Activated naive CD4-positive, alpha-beta T cell treated with anti-CD3 and anti-CD28 coated beads for 36 hours (primary cell): Measurements from ENCODE around the gene ABCD1. TPM values are rescaled to one million over a fixed set of nuclear protein-coding genes. Genes with fewer than 3 reads are reported as not detected.
A peak's percentile ranks its signal among the peaks of the same experiment; 100 is the strongest.
"Not testable (repeated sequence)": the region's sequence is repeated elsewhere in the genome, so short reads cannot be mapped to it uniquely, and the experiment has no call there.

Source experiments
- CTCF ChIA-PET: fragments of 350-600 bp; sonication (Branson Sonifier 250); formaldehyde crosslinking; loops from one replicate; lab custom pipeline; 2021; ENCODE audit warnings: antibody characterized with exemption; lab: Charles Lee
- DNase-seq: peaks from one replicate; pipeline ENCODE4 v3.0.0-alpha.2; 2020
- H3K27ac Mint-ChIP-seq: one replicate; pipeline ENCODE4 v1.8.0; 2021; ENCODE audit warnings: mild to moderate bottlenecking, mixed read lengths
- H3K27me3 Mint-ChIP-seq: one replicate; pipeline ENCODE4 v1.8.0; 2021; ENCODE audit warnings: low read depth, mixed read lengths
- H3K36me3 Mint-ChIP-seq: one replicate; pipeline ENCODE4 v1.8.0; 2021; ENCODE audit warnings: low read depth, mixed read lengths
- H3K4me1 Mint-ChIP-seq: one replicate; pipeline ENCODE4 v1.8.0; 2021; ENCODE audit warnings: low read depth, mixed read lengths
- H3K4me3 Mint-ChIP-seq: one replicate; pipeline ENCODE4 v1.8.0; 2021; ENCODE audit warnings: mild to moderate bottlenecking, moderate library complexity, mixed read lengths
- H3K9me3 Mint-ChIP-seq: one replicate; pipeline ENCODE4 v1.8.0; 2021; ENCODE audit warnings: mixed read lengths
- intact Hi-C: fragments of 100-400 bp; cut with micrococcal nuclease; formaldehyde crosslinking; loops from one replicate; pipeline ENCODE4 v1.15.1; 2023
- total RNA-seq, 2 experiments: library from RNA; stranded (reverse); gene quantifications; one replicate each; pipeline ENCODE4 v1.2.3, GENCODE V29; 2021

Gene ABCD1
- 1 to 10 TPM; 2.5 to 3.4 TPM for total RNA-seq

DNA sequence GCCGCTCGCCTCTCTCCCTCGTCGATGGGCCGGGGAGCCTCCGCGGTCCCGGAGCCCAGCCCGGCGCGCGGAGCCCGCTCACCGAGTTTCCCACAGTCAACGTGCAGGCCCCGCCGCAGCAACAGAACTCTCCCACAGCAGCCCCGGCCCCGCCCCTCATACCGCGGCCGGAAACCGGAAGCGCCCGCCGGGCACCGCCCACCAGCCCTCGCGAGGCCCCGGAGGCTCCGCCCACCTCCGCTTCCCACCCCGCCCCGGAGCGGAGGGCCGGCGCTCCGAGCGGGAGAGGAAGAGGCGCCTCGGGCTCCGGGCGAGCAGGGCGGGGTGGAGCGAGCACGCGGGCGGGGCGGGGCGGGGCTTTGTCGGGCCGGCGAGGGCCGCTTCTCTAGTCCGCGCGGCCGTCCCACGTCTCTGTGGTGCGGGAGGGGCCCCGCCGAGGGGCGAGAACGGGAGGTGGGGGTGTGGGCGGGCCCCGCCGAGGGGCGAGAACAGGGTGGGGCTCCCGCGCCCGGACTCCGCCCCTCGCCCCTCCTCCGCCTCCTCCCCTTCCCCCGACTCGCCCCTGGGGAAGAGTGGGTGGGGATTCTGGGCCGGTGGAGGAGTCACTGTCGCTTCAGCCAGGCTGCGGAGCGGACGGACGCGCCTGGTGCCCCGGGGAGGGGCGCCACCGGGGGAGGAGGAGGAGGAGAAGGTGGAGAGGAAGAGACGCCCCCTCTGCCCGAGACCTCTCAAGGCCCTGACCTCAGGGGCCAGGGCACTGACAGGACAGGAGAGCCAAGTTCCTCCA, at the start of gene ABCD1, which contains the start of gene BCAP31:
TSS of gene ABCD1 (plus strand) at position 605 of the 787 bp plus-strand sequence. CDS start 411 bp downstream, outside the sequence.
TSS of gene BCAP31 (minus strand) at position 136 of the 787 bp plus-strand sequence. CDS start 1,143 bp downstream, outside the sequence.
- intact Hi-C loops = loop anchor here (1.0 to 5.0 kb wide), 6 partner anchors 14 to 373 kb away; partner anchors contain the start of genes CCNQ, HCFC1, IDH3G and MECP2
- Mint-ChIP-seq H3K4me3 (peak within 1 kb of the TSS; percentile 85), H3K4me1 (peaks cover 25% of the 10 kb centered on the region), H3K9me3 (no peaks in the 10 kb centered on the region), H3K27ac (peak within 1 kb of the TSS; percentile 81), H3K27me3 (no peaks in the 10 kb centered on the region), H3K36me3 (peaks cover 7% of the 10 kb centered on the region)
- CTCF ChIA-PET = no interaction called here
- peak; percentile 88 for DNase-seq

DNA sequence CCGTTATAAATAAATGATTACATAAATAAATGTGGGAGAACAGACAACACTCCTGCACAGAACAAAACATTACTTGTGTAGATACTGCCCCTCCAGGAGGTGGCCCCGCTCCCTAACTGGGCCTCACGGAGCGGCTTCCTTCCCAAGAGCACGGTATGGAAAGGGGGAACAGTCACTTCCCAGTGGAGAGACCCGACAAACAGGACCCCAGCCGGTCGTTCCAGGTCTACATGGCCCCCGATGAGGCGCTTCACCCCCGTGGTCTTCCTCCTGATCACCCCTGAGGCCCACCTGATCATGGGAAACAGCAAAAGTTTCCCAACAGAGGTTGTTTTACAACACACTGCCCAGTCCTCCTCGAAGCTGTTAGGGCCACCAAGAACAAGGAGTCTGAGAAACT, 43.5 kb upstream of the ABCD1 start:
- H3K36me3 Mint-ChIP-seq = no peaks in the 10 kb centered on the region
- no peaks in the 10 kb centered on the region for H3K4me1 Mint-ChIP-seq
- CTCF ChIA-PET = no interaction called here

DNA sequence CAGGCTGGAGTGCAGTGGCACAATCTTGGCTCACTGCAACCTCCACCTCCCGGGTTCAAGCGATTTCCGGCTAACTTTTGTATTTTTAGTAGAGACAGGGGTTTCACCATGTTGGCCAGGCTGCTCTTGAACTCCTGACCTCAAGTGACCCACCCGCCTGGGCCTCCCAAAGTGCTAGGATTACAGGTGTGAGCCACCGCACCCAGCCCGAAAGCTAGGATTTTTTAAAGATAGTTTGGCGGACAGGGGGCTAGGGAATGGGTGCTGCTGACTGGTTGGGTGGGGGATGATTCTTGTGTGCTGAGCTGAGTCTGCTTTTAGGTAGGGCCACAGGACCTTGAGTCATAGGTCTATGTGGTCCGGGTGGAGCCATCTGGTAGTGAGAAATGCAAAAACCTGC, 41.2 kb upstream of the ABCD1 start:
- CTCF ChIA-PET = interaction anchor here (0.7 to 2.5 kb wide), 2 partner anchors 16 to 741 kb away, joined by 3 to 6 read pairs; no protein-coding TSS in a partner anchor
- H3K9me3 Mint-ChIP-seq, intact Hi-C loops, H3K27ac Mint-ChIP-seq, H3K36me3 Mint-ChIP-seq, H3K27me3 Mint-ChIP-seq, H3K4me3 Mint-ChIP-seq, H3K4me1 Mint-ChIP-seq, DNase-seq: not testable (repeated sequence)

More for the DNA sequence above, 43.5 kb upstream of the ABCD1 start:
- no peaks in the 10 kb centered on the region for H3K9me3 Mint-ChIP-seq
- no peak overlapping the region for H3K27ac Mint-ChIP-seq
- no peak for DNase-seq
- intact Hi-C loops = no loop called here
- no peak overlapping the region for H3K4me3 Mint-ChIP-seq
- no peaks in the 10 kb centered on the region for H3K27me3 Mint-ChIP-seq

DNA sequence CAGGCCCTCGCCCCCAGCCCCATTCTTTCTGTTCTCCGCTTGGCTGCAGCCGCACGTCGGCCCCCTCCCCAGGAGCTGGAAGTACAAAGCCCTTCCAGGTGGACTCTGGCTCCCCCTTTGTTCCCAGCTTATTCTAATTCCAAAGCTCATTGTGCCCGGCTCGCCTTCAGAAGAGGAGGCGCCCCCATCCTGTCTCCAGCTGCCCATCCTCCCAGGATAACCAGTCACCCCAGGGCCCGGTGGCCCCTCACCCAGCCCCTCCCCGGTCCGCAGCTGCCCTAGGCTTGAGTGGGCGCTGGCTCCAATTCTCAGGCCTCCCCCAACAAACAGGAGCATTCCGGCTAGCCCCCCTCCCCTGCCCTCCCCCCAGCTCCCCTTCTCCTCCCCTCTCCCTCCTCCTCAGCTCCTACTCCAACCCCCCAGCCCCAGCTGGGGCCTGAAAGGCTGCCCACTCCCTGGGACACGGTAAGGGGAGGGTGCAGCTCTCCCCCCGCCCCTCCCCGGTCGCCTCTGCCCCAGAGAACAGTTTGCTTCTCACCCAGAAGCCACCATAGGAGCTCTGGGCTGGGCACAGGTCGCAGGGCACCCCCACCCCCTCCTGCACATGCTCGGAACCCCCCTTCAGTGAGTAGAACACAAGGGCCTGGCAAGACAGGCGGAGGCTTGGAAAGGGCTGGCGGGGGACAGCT, 40.0 kb upstream of the ABCD1 start:
- CTCF ChIA-PET = interaction anchor here (1.1 to 2.5 kb wide), 2 partner anchors 17 to 23 kb away, joined by 3 to 6 read pairs; no protein-coding TSS in a partner anchor
- H3K4me3 Mint-ChIP-seq = no peak overlapping the region
- H3K4me1 Mint-ChIP-seq = no peaks in the 10 kb centered on the region
- intact Hi-C loops = no loop called here
- no peak overlapping the region for H3K27ac Mint-ChIP-seq
- H3K9me3 Mint-ChIP-seq = no peaks in the 10 kb centered on the region
- no peaks in the 10 kb centered on the region for H3K36me3 Mint-ChIP-seq
- no peak for DNase-seq
- peaks cover 2% of the 10 kb centered on the region for H3K27me3 Mint-ChIP-seq

DNA sequence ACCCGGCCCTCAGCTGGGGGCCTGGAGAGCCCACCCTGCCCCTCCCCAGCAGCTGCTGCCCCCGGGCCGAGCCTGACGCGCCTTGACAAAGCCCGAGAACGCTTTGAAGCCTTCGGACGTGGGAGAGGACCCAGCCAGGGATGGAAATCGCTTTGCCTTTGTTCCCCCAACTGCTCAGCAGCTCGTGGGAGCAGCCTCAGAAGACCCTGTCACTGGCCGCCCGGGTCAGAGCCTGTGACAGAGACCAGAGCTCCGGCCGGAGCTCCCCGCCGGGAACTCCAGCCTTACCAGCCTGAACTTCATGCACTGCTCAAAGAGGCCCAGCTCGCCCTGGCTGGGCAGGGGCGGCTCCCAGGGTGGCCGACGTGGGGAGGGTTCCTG, 39.5 kb upstream of the ABCD1 start:
- H3K27me3 Mint-ChIP-seq = peaks cover 2% of the 10 kb centered on the region
- H3K4me1 Mint-ChIP-seq = no peaks in the 10 kb centered on the region
- no peaks in the 10 kb centered on the region for H3K36me3 Mint-ChIP-seq
- intact Hi-C loops = no loop called here
- H3K9me3 Mint-ChIP-seq = no peaks in the 10 kb centered on the region
- H3K4me3 Mint-ChIP-seq = no peak overlapping the region
- no peak overlapping the region for H3K27ac Mint-ChIP-seq
- no peak for DNase-seq
- CTCF ChIA-PET = interaction anchor here (1.1 to 2.5 kb wide), 2 partner anchors 17 to 23 kb away, joined by 3 to 6 read pairs; no protein-coding TSS in a partner anchor

DNA sequence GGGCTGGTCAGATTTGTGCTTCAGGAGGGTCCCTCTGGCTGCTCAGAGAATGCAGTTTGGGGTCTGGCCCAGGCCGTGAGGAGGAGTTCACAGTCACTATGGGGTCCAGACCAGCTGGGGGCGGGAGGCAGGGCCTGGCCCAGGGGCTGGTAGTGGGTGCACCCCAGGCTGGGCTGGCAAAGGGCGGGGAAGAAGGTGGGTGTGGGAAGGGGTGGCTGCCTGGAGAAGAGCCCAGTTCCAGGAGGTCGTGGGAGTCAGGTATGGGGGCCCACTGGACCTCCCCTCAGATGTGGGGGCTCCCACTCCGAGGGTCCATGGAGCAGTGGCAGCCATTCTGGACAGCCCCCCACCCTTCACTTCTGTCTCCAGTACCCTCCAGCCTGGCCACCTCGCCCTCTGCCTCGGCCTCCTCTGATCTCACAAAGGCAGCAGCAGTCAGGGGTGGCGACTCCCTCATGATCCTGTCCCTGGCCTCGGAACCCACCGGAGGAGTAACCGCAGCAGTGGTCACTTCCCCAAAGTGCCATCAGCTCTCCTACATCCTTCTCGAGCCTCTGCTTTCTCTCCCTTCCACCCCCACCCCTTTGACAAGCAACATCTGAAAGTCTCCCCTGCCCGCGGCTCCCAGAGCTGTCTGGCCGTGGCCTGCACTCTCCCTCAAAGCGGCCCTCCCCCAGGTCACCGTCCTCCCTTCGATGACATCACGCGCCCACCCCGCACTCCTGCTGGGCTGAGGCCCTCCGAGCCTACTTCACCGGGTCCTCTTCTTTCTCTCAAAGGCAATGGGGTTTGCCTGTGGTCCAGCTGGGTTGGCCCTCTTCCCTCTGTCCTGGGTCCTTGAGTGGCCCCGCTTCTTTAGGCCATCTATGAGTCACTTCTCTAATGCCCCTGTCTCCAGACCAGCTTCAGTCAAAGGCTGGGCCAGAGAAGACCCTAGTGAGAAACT, 38.6 kb upstream of the ABCD1 start:
- no peaks in the 10 kb centered on the region for H3K36me3 Mint-ChIP-seq
- no peaks in the 10 kb centered on the region for H3K9me3 Mint-ChIP-seq
- DNase-seq = no peak
- intact Hi-C loops = loop anchor here (2.0 kb wide), 1 partner anchor 69 kb away; no protein-coding TSS in a partner anchor
- H3K27ac Mint-ChIP-seq = no peak overlapping the region
- CTCF ChIA-PET = interaction anchor here (0.9 to 2.5 kb wide), 6 partner anchors 10 to 261 kb away, joined by 3 to 6 read pairs (median 3); no protein-coding TSS in a partner anchor
- no peak overlapping the region for H3K4me3 Mint-ChIP-seq
- H3K4me1 Mint-ChIP-seq = no peaks in the 10 kb centered on the region
- peaks cover 4% of the 10 kb centered on the region for H3K27me3 Mint-ChIP-seq

DNA sequence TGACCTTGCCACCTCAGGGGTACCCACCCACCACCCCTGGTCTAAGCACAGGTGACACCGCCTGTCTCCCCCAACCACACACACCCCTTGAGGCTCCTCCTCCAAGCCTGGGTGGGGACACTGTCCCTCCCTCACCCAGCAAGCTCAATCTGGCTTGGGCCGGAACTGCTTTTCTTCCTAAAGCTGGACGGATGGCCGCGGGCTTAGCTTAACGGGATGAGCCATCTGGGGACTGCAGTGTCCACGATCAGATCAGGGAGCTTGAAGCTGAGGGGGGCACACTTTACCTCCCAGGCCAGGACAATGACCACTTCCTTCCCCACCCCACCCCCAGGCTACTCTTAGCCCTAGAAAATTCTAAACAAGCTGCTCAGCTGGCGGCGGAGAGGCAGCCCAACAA, 37.9 kb upstream of the ABCD1 start:
- no peak for DNase-seq
- Mint-ChIP-seq H3K27me3 (peaks cover 4% of the 10 kb centered on the region), H3K4me1 (no peaks in the 10 kb centered on the region), H3K4me3 (no peak overlapping the region), H3K27ac (no peak overlapping the region), H3K36me3 (no peaks in the 10 kb centered on the region), H3K9me3 (no peaks in the 10 kb centered on the region)
- intact Hi-C loops = loop anchor here (1.0 to 2.0 kb wide), 2 partner anchors 22 to 68 kb away; no protein-coding TSS in a partner anchor
- CTCF ChIA-PET = interaction anchor here (0.5 to 2.1 kb wide), 6 partner anchors 11 to 857 kb away, joined by 3 to 5 read pairs (median 3); no protein-coding TSS in a partner anchor

DNA sequence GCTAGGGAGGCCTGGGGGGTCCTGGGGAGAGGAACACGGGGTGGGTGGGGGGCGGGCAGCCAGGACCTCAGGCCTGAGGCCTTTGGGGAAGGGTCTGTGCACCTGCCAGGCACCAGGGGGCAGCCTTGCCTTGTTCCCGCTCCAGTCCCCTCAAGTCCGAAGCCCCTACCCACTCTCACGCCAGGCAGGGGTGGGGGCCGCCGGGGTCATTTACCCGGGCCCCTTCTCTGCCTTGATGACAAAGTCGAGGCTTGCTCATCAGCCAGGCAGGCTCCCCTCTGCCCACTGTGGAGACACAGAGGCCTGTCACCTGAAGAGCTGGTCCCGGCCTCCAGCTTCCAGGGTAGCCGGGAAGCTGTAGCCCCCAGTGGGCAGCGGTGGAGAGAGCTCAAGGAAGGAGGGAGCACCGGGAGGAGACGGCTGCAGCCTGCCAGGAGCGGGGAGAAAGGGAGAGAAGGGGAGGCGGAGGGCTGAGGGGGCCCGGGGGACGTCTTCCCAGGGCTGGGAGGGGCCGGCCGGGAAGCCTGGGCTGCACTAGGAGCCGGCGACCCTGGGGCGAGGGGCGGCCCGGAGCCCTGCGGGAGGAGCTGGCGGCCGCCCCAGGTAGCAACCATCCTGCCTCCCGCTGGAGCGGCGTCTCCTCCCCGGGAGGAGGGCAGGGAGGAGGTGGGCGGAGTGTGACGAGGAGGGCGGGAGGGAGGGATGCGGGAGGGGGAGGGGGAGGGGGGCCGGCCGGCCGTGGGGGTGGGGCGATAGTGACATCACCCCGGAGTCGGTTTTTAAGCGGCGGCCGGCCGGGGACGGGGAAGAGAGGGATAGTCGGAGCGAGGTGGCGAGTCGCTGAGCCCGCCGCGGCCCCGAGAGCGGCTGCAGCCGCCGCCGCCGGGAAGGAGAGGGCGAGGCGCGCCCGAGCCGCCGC, 37.3 kb upstream of the ABCD1 start, which contains the start of gene SLC6A8:
TSS of gene SLC6A8 (plus strand) at position 806 of the 919 bp plus-strand sequence. CDS start 649 bp downstream, outside the sequence.
- Mint-ChIP-seq H3K9me3 (no peaks in the 10 kb centered on the region), H3K27ac (no peak within 1 kb of the TSS), H3K36me3 (no peaks in the 10 kb centered on the region), H3K4me3 (peak within 1 kb of the TSS; percentile 61), H3K4me1 (no peaks in the 10 kb centered on the region), H3K27me3 (peaks cover 4% of the 10 kb centered on the region)
- peak; percentile 42 for DNase-seq
- intact Hi-C loops = loop anchor here (1.0 to 2.0 kb wide), 2 partner anchors 21 to 67 kb away; no protein-coding TSS in a partner anchor
- CTCF ChIA-PET = interaction anchor here (0.5 to 2.1 kb wide), 6 partner anchors 12 to 856 kb away, joined by 3 to 5 read pairs (median 3); no protein-coding TSS in a partner anchor

DNA sequence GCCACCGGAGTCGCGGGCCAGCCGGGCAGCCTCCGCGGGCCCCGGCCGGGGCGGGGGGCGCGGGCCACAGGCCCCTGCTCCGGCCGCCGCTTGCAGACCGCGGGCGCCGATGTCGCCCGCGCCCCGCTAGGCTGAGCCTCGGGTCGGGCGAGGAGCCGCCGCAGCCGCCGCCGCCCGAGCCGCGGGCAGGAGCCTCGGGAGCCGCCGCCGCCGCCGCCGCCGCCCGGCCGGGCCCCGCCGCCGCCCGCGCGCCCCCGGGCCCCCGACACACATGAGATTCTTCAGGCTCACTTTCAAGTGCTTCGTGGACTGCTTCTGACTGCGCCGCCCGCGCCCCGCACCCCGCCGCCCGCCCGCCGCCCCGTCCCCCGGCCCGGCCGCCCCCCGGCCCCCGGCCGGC, 36.6 kb upstream of the ABCD1 start:
- intact Hi-C loops = no loop called here
- Mint-ChIP-seq H3K9me3 (no peaks in the 10 kb centered on the region), H3K36me3 (no peaks in the 10 kb centered on the region), H3K4me1 (no peaks in the 10 kb centered on the region), H3K27me3 (peaks cover 4% of the 10 kb centered on the region), H3K27ac (no peak overlapping the region), H3K4me3 (no peak overlapping the region)
- CTCF ChIA-PET = interaction anchor here (2.1 kb wide), 1 partner anchor 20 kb away, joined by 5 read pairs; no protein-coding TSS in a partner anchor
- DNase-seq = no peak

DNA sequence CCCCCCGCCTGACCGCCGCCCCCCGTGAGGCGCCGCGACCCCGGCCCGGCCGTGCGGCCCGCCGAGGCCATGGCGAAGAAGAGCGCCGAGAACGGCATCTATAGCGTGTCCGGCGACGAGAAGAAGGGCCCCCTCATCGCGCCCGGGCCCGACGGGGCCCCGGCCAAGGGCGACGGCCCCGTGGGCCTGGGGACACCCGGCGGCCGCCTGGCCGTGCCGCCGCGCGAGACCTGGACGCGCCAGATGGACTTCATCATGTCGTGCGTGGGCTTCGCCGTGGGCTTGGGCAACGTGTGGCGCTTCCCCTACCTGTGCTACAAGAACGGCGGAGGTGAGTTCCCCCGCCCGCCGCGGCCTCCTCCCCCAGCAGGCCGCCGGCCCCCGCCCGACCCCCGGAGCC, 36.1 kb upstream of the ABCD1 start:
- intact Hi-C loops = no loop called here
- no peak overlapping the region for H3K27ac Mint-ChIP-seq
- H3K4me3 Mint-ChIP-seq = no peak overlapping the region
- no peaks in the 10 kb centered on the region for H3K36me3 Mint-ChIP-seq
- no peaks in the 10 kb centered on the region for H3K9me3 Mint-ChIP-seq
- peaks cover 4% of the 10 kb centered on the region for H3K27me3 Mint-ChIP-seq
- DNase-seq = no peak
- CTCF ChIA-PET = no interaction called here
- H3K4me1 Mint-ChIP-seq = no peaks in the 10 kb centered on the region
